ENCODE measurements around the gene OGDH.
"Not testable (repeated sequence)": the region's sequence is repeated elsewhere in the genome, so short reads cannot be mapped to it uniquely, and the experiment has no call there.

OGDH gene

DNA sequence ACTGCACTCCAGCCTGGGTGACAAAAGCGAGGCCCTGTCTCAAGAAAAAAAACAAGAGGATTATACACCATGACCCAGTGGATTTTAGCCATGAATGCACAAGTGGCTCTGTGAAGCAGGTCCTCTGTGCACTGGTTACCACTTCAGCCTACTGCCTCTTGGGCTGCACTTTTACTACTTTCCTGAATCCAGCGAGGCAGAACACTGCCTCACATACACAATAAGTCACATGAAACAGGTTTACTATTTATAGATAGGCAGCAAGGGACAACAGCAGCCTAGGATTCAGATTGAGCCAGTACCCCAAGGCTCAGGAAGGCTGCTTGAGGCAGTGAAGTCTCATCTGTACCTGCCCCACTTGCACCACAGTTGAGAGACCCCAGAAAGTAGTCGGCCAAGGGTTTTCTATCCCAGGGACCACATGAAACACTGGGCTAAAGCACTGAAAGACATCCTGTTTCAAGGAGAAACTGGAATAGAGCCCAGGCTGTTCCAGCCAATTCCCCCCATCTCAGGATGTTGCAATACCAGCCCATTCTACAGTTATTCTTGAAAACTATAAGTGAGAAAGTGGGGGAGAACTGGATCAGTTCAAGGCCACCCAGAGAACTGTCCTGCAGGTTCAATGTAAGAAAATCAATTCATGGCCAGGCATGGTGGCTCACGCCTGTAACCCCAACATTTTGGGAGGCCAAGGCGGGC lies 10.3 kb upstream of the OGDH start:
- DNase-seq (ENCODE audit: low spot score): no peak

GRCh38 chr7:44597181-44597580 lies 9.2 kb upstream of the OGDH start:
- DNase-seq (ENCODE audit: low spot score): peak; percentile 0
- not testable (repeated sequence) for H3K4me3 ChIP-seq, H3K27ac ChIP-seq

More for the DNA sequence above, 10.3 kb upstream of the OGDH start:
- no peak overlapping the region for H3K4me3 ChIP-seq
- H3K27ac ChIP-seq: no peak overlapping the region
- no peak for TF ChIP-seq CTCF (IDR thresholded peaks at IDR 0.05)

- peak; percentile 11 for DNase-seq (ENCODE audit: low spot score)
- H3K27ac ChIP-seq: no peak overlapping the region
- TF ChIP-seq CTCF (IDR thresholded peaks at IDR 0.05): no peak
- no peak overlapping the region for H3K4me3 ChIP-seq
These were observed 7.2 kb upstream of the OGDH start for GRCh38 chr7:44599222-44599621.

DNA sequence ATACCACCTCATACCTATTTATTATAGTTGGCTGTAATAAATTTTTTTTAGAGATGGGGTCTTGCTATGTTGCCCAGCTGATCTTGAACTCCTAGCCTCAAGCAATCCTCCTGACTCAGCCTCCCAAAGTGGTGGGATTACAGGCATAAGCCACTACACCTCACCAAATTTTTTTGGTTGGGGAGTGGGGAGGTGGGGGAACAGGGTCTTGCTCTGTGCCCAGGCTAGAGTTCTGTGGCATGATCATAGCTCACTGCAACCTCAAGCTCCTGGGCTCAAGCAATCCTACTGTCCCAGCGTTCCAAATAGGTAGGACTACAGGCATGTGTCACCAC lies 3.9 kb upstream of the OGDH start:
- no peak for TF ChIP-seq CTCF (IDR thresholded peaks at IDR 0.05)
- peak; percentile 26 for DNase-seq (ENCODE audit: low spot score)
- Histone ChIP-seq H3K27ac (no peak overlapping the region), H3K4me3 (no peak overlapping the region)

DNA sequence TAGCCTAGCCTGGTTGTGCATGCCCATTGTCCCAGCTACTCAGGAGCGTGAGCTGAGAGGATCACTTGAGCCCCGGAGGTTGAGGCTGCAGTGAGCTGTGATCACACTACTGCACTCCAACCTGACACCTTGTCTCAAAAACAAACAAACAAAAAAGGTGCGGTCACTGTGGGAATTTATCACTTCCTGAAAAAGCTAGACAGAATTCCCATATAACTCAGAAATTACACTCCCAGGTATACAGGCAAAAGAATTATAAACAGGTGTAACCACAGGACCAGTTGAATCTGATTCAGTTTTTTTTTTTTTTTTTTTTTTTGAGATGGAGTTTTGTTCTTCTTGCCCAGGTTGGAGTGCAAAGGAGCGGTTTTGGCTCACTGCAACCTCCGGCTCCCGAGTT lies 3.2 kb upstream of the OGDH start:
- DNase-seq (ENCODE audit: low spot score): peak; percentile 11
- TF ChIP-seq CTCF (IDR thresholded peaks at IDR 0.05): no peak
- Histone ChIP-seq H3K4me3 (no peak overlapping the region), H3K27ac (no peak overlapping the region)

GRCh38 chr7:44604941-44605340 lies 1.5 kb upstream of the OGDH start:
- TF ChIP-seq CTCF (IDR thresholded peaks at IDR 0.05): no peak
- no peak overlapping the region for H3K4me3 ChIP-seq
- no peak for DNase-seq (ENCODE audit: low spot score)
- no peak overlapping the region for H3K27ac ChIP-seq

DNA sequence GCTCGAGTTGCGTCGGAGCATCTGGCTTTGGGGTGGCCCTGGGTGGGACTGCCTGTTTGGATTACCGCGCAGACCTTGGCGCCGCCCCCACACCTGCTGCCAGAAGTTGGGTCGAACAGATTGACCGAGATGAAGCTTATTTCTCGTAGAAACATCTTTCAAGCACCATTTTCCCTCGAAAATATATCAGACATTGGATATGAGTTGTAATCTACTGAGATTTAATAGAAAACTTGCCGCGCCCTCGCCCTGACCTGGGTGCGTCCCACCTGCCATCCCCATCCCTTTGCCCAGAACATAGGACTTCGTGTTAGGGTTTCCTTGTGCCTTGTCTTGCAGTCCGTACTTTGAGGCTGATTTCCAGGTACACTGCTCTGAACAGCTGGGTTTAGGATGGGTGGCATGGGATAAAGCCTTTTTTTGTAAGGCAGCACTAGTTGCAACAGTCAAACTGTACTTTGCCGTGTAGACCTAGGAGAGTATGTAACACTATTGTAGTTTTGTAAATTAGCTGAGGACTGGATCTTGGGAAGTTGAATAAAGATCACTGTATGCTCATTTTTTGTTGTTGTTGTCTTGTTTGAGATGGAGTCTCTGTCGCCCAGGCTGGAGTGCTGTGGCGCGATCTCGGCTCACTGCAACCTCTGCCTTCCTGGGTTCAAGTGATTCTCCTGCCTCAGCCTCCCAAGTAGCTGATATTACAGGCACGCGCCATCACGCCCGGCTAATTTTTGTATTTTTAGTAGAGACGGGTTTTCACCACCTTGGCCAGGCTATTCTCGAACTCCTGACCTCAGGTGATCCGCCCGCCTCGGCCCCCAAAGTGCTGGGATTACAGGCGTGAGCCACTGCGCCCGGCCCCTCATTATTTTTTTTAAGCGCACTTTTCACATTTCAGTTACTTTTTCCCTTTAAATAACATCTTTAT lies 978 bp downstream of the OGDH start:
- TF ChIP-seq CTCF (IDR thresholded peaks at IDR 0.05): no peak
- H3K27ac ChIP-seq: peak overlapping the region; percentile 98
- DNase-seq (ENCODE audit: low spot score): no peak
- peak overlapping the region; percentile 88 for H3K4me3 ChIP-seq

All from coronary artery (tissue), 2 donors.